B cell (primary cell): ENCODE results near the gene ADM2. TPM values are rescaled to one million over a fixed set of nuclear protein-coding genes. Genes with fewer than 3 reads are reported as not detected.

Experiments
- ATAC-seq: fragments of 200-7000 bp; cut with Tn5 transposase; one replicate; pipeline ENCODE4 v1.10.0; 2021; ENCODE audit warnings: low read depth, mild to moderate bottlenecking, moderate number of reproducible peaks, moderate library complexity
- CTCF ChIA-PET: fragments of 350-600 bp; sonication (Branson Sonifier 250); formaldehyde crosslinking; loops from one replicate; lab custom pipeline; 2021; ENCODE audit warnings: antibody characterized with exemption, inconsistent platforms; lab: Charles Lee
- POLR2A ChIA-PET: fragments of 350-600 bp; sonication (Branson Sonifier 250); formaldehyde crosslinking; loops from one replicate; lab custom pipeline; 2021; ENCODE audit warnings: antibody characterized with exemption; lab: Charles Lee
- DNase-seq: peaks from one replicate; pipeline ENCODE4 v3.0.0; 2013
- H2AFZ ChIP-seq: 2 replicates; pipeline ENCODE4 v1.6.1; 2012; ENCODE audit warnings: mild to moderate bottlenecking, low read depth, low read length; ENCODE audit not compliant: insufficient read depth, poor library complexity, severe bottlenecking
- H3K27ac ChIP-seq, 2 donors: 1 replicate in 1 of 2; 2 replicates in 1 of 2; pipeline ENCODE4 v1.5.1; 2012 to 2013; ENCODE audit warnings: low read length in 2 of 2, mild to moderate bottlenecking in 2 of 2, moderate library complexity in 1 of 2
- H3K27me3 ChIP-seq, 4 experiments: fragments of 200-600 bp in 1 of 4; sonication (generic) in 1 of 4; replicated peaks in 1 of 4; 1 replicate in 2 of 4; 2 replicates in 2 of 4; pipeline versions ENCODE4 v1.6.1 to v1.7.0; 2013 to 2016; ENCODE audit warnings: low read length in 3 of 4, mild to moderate bottlenecking in 2 of 4, mixed read lengths in 1 of 4, moderate library complexity in 1 of 4; ENCODE audit not compliant: insufficient read depth in 4 of 4, control insufficient read depth in 3 of 4; ENCODE audit errors: control extremely low read depth in 1 of 4
- H3K36me3 ChIP-seq, 2 experiments: replicated peaks in 1 of 2; 1 replicate in 1 of 2; 2 replicates in 1 of 2; pipeline versions ENCODE4 v1.6.1 to v1.7.1; 2013; ENCODE audit warnings: low read length in 1 of 2; ENCODE audit not compliant: insufficient read depth in 2 of 2, control insufficient read depth in 1 of 2; ENCODE audit errors: control extremely low read depth in 1 of 2, extremely low read depth in 1 of 2
- H3K4me1 ChIP-seq, 2 donors: fragments of 200-600 bp in 1 of 2; sonication (generic) in 1 of 2; 1 replicate in 1 of 2; 2 replicates in 1 of 2; pipeline versions ENCODE4 v1.5.1 to v1.6.1; 2013 to 2017; ENCODE audit warnings: low read length in 2 of 2; ENCODE audit not compliant: control insufficient read depth in 2 of 2, insufficient read depth in 2 of 2
- H3K4me2 ChIP-seq: replicated peaks from 2 replicates; pipeline ENCODE3; 2012; ENCODE audit warnings: mild to moderate bottlenecking, low read depth, low read length; ENCODE audit not compliant: poor library complexity, severe bottlenecking
- H3K4me3 ChIP-seq, 5 experiments: fragments of 200-600 bp in 1 of 5; sonication (generic) in 1 of 5; 1 replicate in 3 of 5; 2 replicates in 2 of 5; pipeline versions ENCODE4 v1.5.1 to v1.7.0; 2011 to 2016; ENCODE audit warnings: low read length in 4 of 5, mild to moderate bottlenecking in 4 of 5, low read depth in 2 of 5, control low read depth in 1 of 5, moderate library complexity in 1 of 5; ENCODE audit not compliant: insufficient read depth in 1 of 5; ENCODE audit errors: control extremely low read depth in 1 of 5, extremely low read depth in 1 of 5
- H3K79me2 ChIP-seq: fragments of 200-600 bp; sonication (generic); one replicate; pipeline ENCODE4 v1.6.0; 2016; ENCODE audit warnings: low read length; ENCODE audit not compliant: control insufficient read depth, insufficient read depth
- H3K9ac ChIP-seq: fragments of 200-600 bp; sonication (generic); 2 replicates; pipeline ENCODE4 v1.6.1; 2017; ENCODE audit warnings: mild to moderate bottlenecking, low read length, moderate library complexity
- H3K9me3 ChIP-seq, 3 donors: one replicate each; pipeline versions ENCODE4 v1.6.1 to v1.7.1; 2013; ENCODE audit warnings: low read length in 2 of 3; ENCODE audit not compliant: control insufficient read depth in 2 of 3, insufficient read depth in 1 of 3; ENCODE audit errors: control extremely low read depth in 1 of 3
- H4K20me1 ChIP-seq: 2 replicates; pipeline ENCODE4 v1.6.0; 2012; ENCODE audit warnings: mild to moderate bottlenecking, low read length; ENCODE audit not compliant: insufficient read depth, control insufficient read depth, poor library complexity, severe bottlenecking
- H3K27ac Mint-ChIP-seq: one replicate; pipeline ENCODE4 v1.8.0; 2021; ENCODE audit warnings: mixed read lengths
- H3K27me3 Mint-ChIP-seq: one replicate; pipeline ENCODE4 v1.8.0; 2021; ENCODE audit warnings: mixed read lengths
- H3K4me1 Mint-ChIP-seq: one replicate; pipeline ENCODE4 v1.8.0; 2021; ENCODE audit warnings: mixed read lengths
- H3K4me3 Mint-ChIP-seq: one replicate; pipeline ENCODE4 v1.8.0; 2021; ENCODE audit warnings: mixed read lengths
- H3K9me3 Mint-ChIP-seq: one replicate; pipeline ENCODE4 v1.8.0; 2022; ENCODE audit warnings: mixed read lengths; ENCODE audit not compliant: insufficient read depth
- EZH2 ChIP-seq: IDR thresholded peaks from 2 replicates; pipeline ENCODE4 v1.6.1; 2012; ENCODE audit warnings: borderline replicate concordance, low read depth, mild to moderate bottlenecking, moderate library complexity, low read length; ENCODE audit not compliant: insufficient read depth, poor library complexity, severe bottlenecking
- WGBS: methylation state at CpG from one replicate; pipeline ENCODE4 v1.1.5; 2013; ENCODE audit warnings: missing lambda C conversion rate; ENCODE audit not compliant: insufficient coverage; 5-methylcytosine and 5-hydroxymethylcytosine counted together
- intact Hi-C: fragments of 100-400 bp; cut with micrococcal nuclease; formaldehyde crosslinking; loops from one replicate; pipeline ENCODE4 v1.10.0; 2022
- polyA plus RNA-seq: library from polyadenylated mRNA; depleted of rRNA; stranded (reverse); fragments of >200 nt; gene quantifications from 2 replicates; pipeline ENCODE4 v1.2.3, GENCODE V29; 2012
- total RNA-seq, 2 donors: library from RNA; stranded (reverse); fragments of 120-200 nt in 1 of 2; gene quantifications; 1 replicate in 1 of 2; 2 replicates in 1 of 2; pipeline versions ENCODE4 v1.2.3 to v1.2.4, GENCODE V29; 2013 to 2022
- TF ChIP-seq, protein P1 (sequence below): fragments of 200-600 bp; IDR thresholded peaks from one replicate; pipeline ENCODE4 v1.8.0; 2022; ENCODE audit warnings: antibody characterized with exemption, mild to moderate bottlenecking

ADM2 gene
- total and polyA plus RNA-seq, 2 donors (not counting 1 experiment from before 2014, with no cell fraction given) = 0.67 to 3.7 TPM

DNA sequence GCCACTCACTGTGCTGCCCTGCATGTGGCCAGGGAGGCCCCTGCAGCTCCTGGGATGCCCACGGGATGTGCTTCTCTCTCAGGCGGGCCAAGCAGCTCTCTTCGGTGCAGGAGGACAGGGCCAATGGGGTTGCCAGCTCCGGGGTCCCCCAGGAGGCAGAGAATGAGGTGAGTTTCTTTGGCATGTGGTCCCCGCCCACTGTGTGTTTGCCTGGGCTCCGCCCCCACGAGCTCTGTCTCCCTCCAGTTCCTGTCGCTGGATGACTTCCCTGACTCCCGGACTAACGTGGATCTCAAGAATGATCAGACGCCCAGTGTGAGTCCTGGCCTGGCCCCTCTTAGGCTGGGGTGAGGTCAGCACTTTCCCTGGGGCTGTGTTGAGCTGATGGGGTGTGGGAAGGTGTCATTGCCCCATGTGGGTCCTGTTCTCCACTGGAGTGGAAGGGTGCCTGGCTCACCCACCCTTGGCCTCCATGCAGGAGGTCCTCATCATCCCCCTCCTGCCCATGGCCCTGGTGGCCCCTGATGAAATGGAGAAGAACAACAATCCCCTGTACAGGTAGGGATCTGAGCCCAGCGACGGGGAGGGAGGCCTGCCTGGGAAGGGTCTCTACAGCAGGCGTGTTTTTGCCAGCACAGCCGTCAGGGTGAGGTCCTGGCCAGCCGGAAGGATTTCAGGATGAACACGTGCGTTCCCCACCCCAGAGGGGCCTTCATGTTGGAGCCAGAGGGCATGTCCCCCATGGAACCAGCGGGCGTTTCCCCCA, 36.3 kb downstream of the ADM2 start:
- TF ChIP-seq, protein P1, sequence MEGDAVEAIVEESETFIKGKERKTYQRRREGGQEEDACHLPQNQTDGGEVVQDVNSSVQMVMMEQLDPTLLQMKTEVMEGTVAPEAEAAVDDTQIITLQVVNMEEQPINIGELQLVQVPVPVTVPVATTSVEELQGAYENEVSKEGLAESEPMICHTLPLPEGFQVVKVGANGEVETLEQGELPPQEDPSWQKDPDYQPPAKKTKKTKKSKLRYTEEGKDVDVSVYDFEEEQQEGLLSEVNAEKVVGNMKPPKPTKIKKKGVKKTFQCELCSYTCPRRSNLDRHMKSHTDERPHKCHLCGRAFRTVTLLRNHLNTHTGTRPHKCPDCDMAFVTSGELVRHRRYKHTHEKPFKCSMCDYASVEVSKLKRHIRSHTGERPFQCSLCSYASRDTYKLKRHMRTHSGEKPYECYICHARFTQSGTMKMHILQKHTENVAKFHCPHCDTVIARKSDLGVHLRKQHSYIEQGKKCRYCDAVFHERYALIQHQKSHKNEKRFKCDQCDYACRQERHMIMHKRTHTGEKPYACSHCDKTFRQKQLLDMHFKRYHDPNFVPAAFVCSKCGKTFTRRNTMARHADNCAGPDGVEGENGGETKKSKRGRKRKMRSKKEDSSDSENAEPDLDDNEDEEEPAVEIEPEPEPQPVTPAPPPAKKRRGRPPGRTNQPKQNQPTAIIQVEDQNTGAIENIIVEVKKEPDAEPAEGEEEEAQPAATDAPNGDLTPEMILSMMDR = no peak
- no peak for TF ChIP-seq EZH2
- H3K27ac Mint-ChIP-seq = no peak overlapping the region
- H3K4me1 ChIP-seq = no peaks in the 10 kb centered on the region
- no peaks in the 10 kb centered on the region for H3K27me3 ChIP-seq
- peaks cover 83% of the 10 kb centered on the region for H3K79me2 ChIP-seq
- ATAC-seq = no peak
- H3K4me2 ChIP-seq = no peak overlapping the region
- no peaks in the 10 kb centered on the region for H3K27me3 Mint-ChIP-seq
- no peak overlapping the region for H3K9ac ChIP-seq
- DNase-seq = no peak
- no peak overlapping the region for H3K27ac ChIP-seq
- no peaks in the 10 kb centered on the region for H3K9me3 Mint-ChIP-seq
- no peak overlapping the region for H3K4me3 ChIP-seq
- H3K4me3 Mint-ChIP-seq = no peak overlapping the region
- 98% methylated on average over 19 of the region's 20 CpGs for WGBS
- H3K4me1 Mint-ChIP-seq = peaks cover 2% of the 10 kb centered on the region
- intact Hi-C loops = no loop called here
- H4K20me1 ChIP-seq = peaks cover 50% of the 10 kb centered on the region
- POLR2A ChIA-PET = interaction anchor here (1.9 kb wide), 1 partner anchor 10 kb away, joined by 4 read pairs; the partner anchor contains the start of genes LMF2 and NCAPH2
- peaks cover 0 to 55% of the 10 kb centered on the region in 2 experiments for H3K36me3 ChIP-seq
- H2AFZ ChIP-seq = no peak overlapping the region
- H3K9me3 ChIP-seq = no peaks in the 10 kb centered on the region
- CTCF ChIA-PET = interaction anchor here (1.1 kb wide), 1 partner anchor 20 kb away, joined by 3 read pairs; no protein-coding TSS in a partner anchor

DNA sequence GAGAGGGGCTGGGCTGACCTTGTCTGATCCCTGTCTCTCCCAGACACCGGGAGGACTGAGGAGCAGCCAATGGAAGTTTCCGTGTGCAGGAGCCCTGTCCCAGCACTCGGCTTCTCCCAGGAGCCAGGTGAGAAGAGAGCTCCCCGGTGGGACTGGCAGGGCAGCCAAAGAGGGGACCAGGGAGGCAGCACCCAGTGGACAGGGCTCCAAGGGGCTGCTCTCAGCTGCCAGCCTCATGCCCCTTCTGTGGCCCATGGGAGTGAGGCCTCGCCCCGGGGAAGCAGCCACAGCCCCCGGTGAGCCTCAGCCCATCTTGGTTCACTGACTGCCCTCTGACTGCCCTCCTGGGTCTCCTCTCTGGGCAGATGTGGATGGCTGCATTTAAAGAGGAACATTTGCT, 37.3 kb downstream of the ADM2 start:
- Histone ChIP-seq H4K20me1 (peaks cover 50% of the 10 kb centered on the region), H3K36me3 (peaks cover 0 to 64% of the 10 kb centered on the region in 2 experiments), H3K27me3 (no peaks in the 10 kb centered on the region), H3K4me2 (no peak overlapping the region), H3K79me2 (peaks cover 83% of the 10 kb centered on the region), H3K4me3 (no peak overlapping the region), H3K4me1 (no peaks in the 10 kb centered on the region), H3K9me3 (no peaks in the 10 kb centered on the region), H3K27ac (no peak overlapping the region), H3K9ac (no peak overlapping the region), H2AFZ (no peak overlapping the region)
- no peak overlapping the region for H3K4me3 Mint-ChIP-seq
- POLR2A ChIA-PET = interaction anchor here (1.9 kb wide), 1 partner anchor 11 kb away, joined by 4 read pairs; the partner anchor contains the start of genes LMF2 and NCAPH2
- no peaks in the 10 kb centered on the region for H3K9me3 Mint-ChIP-seq
- DNase-seq = no peak
- no peak for ATAC-seq
- H3K27ac Mint-ChIP-seq = no peak overlapping the region
- CTCF ChIA-PET = interaction anchor here (1.1 kb wide), 1 partner anchor 21 kb away, joined by 3 read pairs; no protein-coding TSS in a partner anchor
- intact Hi-C loops = no loop called here
- TF ChIP-seq, protein P1 = no peak
- TF ChIP-seq EZH2 = no peak
- peaks cover 2% of the 10 kb centered on the region for H3K4me1 Mint-ChIP-seq
- WGBS = 96% methylated on average over 7 of the region's 7 CpGs
- H3K27me3 Mint-ChIP-seq = no peaks in the 10 kb centered on the region
